ENCODE results near the gene PCDH15. TPM values are rescaled to one million over a fixed set of nuclear protein-coding genes. Genes with fewer than 3 reads are reported as not detected.

The PCDH15 gene
- not detected in 2 replicates for total RNA-seq

DNA sequence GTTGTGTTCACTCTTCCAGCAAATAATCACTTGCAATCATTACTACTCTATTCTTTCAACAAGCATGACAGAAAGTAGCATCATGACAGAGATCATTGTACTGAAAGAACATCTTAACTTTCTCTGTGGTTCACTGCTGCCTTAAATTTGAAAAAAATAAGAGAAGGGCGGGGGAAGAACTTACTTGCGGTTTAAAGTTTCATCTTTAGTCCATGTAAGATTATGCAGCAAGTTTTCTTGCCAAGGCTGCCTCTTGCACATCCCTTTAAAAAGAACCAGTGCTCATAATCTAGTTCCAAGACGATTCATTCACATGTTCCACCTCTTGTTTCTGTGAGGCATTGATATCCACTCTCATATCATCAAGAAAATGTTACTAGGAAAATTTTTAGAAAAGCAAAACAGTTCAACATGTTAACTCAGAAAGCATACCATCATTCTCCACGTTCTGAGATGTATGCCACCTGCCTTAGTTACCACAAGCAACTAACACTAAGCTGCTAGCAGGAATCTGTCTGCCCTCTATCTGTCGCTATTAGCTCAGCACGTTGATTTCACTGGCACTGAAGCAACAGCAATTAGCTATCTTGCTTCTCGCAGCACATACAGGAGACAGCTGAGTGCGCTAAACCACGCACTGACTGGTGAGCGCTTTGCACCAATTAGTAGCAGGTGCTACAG, at the start of gene PCDH15:
Gene PCDH15, minus strand, starts transcription at position 491 of the 681 bp plus-strand sequence. CDS start 136,969 bp downstream, outside the sequence.

Measured in pericardium fibroblast (primary cell).